Endodermal cell (in vitro differentiated cells): ENCODE data around the gene PNPT1. TPM values are rescaled to one million over a fixed set of nuclear protein-coding genes. Genes with fewer than 3 reads are reported as not detected.

Source experiments
- DNase-seq: peaks from one replicate; pipeline ENCODE4 v3.0.0-alpha.2; 2017
- H3K27ac ChIP-seq: 2 replicates; pipeline ENCODE4 v1.5.1; 2013; ENCODE audit warnings: mild to moderate bottlenecking, low read depth, low read length, moderate library complexity
- H3K27me3 ChIP-seq: 2 replicates; pipeline ENCODE4 v1.6.1; 2013; ENCODE audit warnings: mild to moderate bottlenecking, low read length, moderate library complexity; ENCODE audit not compliant: insufficient read depth, control insufficient read depth, poor library complexity, severe bottlenecking
- H3K36me3 ChIP-seq: 2 replicates; pipeline ENCODE4 v1.7.0; 2013; ENCODE audit warnings: mild to moderate bottlenecking, low read length, moderate library complexity; ENCODE audit not compliant: control insufficient read depth, insufficient read depth
- H3K4me1 ChIP-seq: one replicate; pipeline ENCODE4 v1.7.0; 2013; ENCODE audit warnings: low read length; ENCODE audit not compliant: control insufficient read depth, insufficient read depth
- H3K4me3 ChIP-seq: 2 replicates; pipeline ENCODE4 v1.5.1; 2013; ENCODE audit warnings: mild to moderate bottlenecking, low read length, moderate library complexity
- H3K9ac ChIP-seq: 2 replicates; pipeline ENCODE4 v1.6.1; 2013; ENCODE audit warnings: mild to moderate bottlenecking, low read length, moderate library complexity; ENCODE audit not compliant: poor library complexity, severe bottlenecking; ENCODE audit errors: extremely low read depth
- H3K9me3 ChIP-seq: 2 replicates; pipeline ENCODE4 v1.6.1; 2013; ENCODE audit warnings: mild to moderate bottlenecking, low read length, moderate library complexity; ENCODE audit not compliant: control insufficient read depth
- H3K27ac Mint-ChIP-seq: 2 replicates; pipeline ENCODE4 v1.8.0; 2020; ENCODE audit warnings: mixed read lengths
- H3K27me3 Mint-ChIP-seq: 2 replicates; pipeline ENCODE4 v1.8.0; 2021; ENCODE audit warnings: mild to moderate bottlenecking, mixed read lengths; ENCODE audit not compliant: insufficient read depth
- H3K36me3 Mint-ChIP-seq: 2 replicates; pipeline ENCODE4 v1.8.0; 2020; ENCODE audit warnings: low read depth, mixed read lengths
- H3K4me1 Mint-ChIP-seq: 2 replicates; pipeline ENCODE4 v1.8.0; 2020; ENCODE audit warnings: mixed read lengths
- H3K4me3 Mint-ChIP-seq: 2 replicates; pipeline ENCODE4 v1.8.0; 2020; ENCODE audit warnings: mild to moderate bottlenecking, moderate library complexity, mixed read lengths
- H3K9me3 Mint-ChIP-seq: 2 replicates; pipeline ENCODE4 v1.8.0; 2020; ENCODE audit warnings: mild to moderate bottlenecking, mixed read lengths
- CTCF ChIP-seq: fragments of 200-600 bp; sonication (generic); conservative IDR thresholded peaks from 2 replicates; pipeline ENCODE4 v1.5.0; 2021; ENCODE audit warnings: antibody characterized with exemption, mild to moderate bottlenecking
- WGBS, 2 experiments: methylation state at CpG; one replicate each; pipeline versions ENCODE4 v1.1.5 to v1.1.7; 2013; ENCODE audit warnings: missing lambda C conversion rate in 2 of 2, mixed read lengths in 1 of 2; ENCODE audit not compliant: insufficient coverage in 1 of 2, insufficient read length in 1 of 2; 5-methylcytosine and 5-hydroxymethylcytosine counted together
- total RNA-seq, 2 donors: library from RNA; stranded (reverse); fragmentation: NEBNext Ultra II Directional in 1 of 2; extraction: Animal tissue kit (Norgen Biotek cat#: 25700) in 1 of 2; gene quantifications; 2 replicates in 1 of 2; 3 replicates in 1 of 2; pipeline ENCODE4 v1.2.1, GENCODE V29; 2021

Gene PNPT1
- total RNA-seq, 2 donors from 2014 or later = 42.1 TPM

- Mint-ChIP-seq H3K27ac (no peak overlapping the region), H3K9me3 (no peaks in the 10 kb centered on the region), H3K36me3 (no peaks in the 10 kb centered on the region), H3K4me1 (no peaks in the 10 kb centered on the region), H3K27me3 (no peaks in the 10 kb centered on the region), H3K4me3 (no peak overlapping the region)
- peaks cover 4% of the 10 kb centered on the region for H3K27me3 ChIP-seq
- no peak overlapping the region for H3K27ac ChIP-seq
- TF ChIP-seq CTCF = no peak
- H3K9ac ChIP-seq = no peak overlapping the region
- 75% methylated on average over 1 of the region's 1 CpG; no CpG with 5 or more reads in 1 of the 2 experiments for WGBS, 2 experiments
- no peaks in the 10 kb centered on the region for H3K36me3 ChIP-seq
- H3K4me1 ChIP-seq = no peaks in the 10 kb centered on the region
- no peaks in the 10 kb centered on the region for H3K9me3 ChIP-seq
- no peak overlapping the region for H3K4me3 ChIP-seq
- no peak for DNase-seq
Measured at GRCh38 chr2:55729136-55729685, 35.6 kb upstream of the PNPT1 start.

DNA sequence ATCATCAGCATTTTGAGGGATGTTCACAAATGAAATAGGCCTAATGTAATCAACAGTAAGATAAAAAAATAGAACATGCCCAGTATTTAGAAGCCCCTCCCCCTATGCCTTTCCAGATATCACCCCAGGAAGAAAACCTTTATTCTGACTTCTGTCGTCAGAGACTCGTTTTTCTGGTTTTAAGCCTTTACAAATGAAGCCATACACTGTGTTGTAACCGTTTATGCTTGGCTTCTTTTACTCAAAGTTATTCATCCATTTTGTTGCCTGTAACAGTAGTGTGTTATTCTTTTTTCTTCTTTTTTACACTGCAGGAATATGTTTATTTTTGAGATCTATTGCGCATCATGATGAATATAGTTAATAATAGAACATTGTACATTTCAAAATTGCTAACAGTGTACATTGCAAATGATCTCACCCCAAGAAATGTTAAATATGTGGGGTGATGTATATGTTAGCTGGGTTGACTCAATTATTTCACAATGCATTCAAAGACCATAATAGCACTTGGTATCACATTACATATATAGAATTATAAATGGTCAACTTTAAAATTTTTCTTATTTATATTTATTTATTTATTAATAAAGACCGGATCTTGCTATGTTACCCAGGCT is 28.1 kb upstream of the PNPT1 start:
- Histone ChIP-seq H3K9me3 (no peaks in the 10 kb centered on the region), H3K4me3 (no peak overlapping the region), H3K9ac (no peak overlapping the region), H3K4me1 (no peaks in the 10 kb centered on the region), H3K36me3 (no peaks in the 10 kb centered on the region), H3K27me3 (peaks cover 17% of the 10 kb centered on the region), H3K27ac (no peak overlapping the region)
- no peak overlapping the region for H3K27ac Mint-ChIP-seq
- H3K9me3 Mint-ChIP-seq = no peaks in the 10 kb centered on the region
- H3K4me3 Mint-ChIP-seq = no peak overlapping the region
- no peaks in the 10 kb centered on the region for H3K36me3 Mint-ChIP-seq
- no peaks in the 10 kb centered on the region for H3K27me3 Mint-ChIP-seq
- peaks cover 6% of the 10 kb centered on the region for H3K4me1 Mint-ChIP-seq
- TF ChIP-seq CTCF = no peak
- no peak for DNase-seq
- 91% methylated on average over 3 to 4 of the region's 5 CpGs for WGBS, 2 experiments

- Mint-ChIP-seq H3K9me3 (no peaks in the 10 kb centered on the region), H3K36me3 (no peaks in the 10 kb centered on the region), H3K27me3 (no peaks in the 10 kb centered on the region), H3K4me3 (no peak overlapping the region), H3K4me1 (peaks cover 6% of the 10 kb centered on the region), H3K27ac (no peak overlapping the region)
- 88 to 94% methylated on average over 6 to 11 of the region's 11 CpGs for WGBS, 2 experiments
- H3K4me3 ChIP-seq = no peak overlapping the region
- no peak for DNase-seq
- no peak for TF ChIP-seq CTCF
- H3K9ac ChIP-seq = no peak overlapping the region
- no peaks in the 10 kb centered on the region for H3K36me3 ChIP-seq
- H3K27ac ChIP-seq = no peak overlapping the region
- no peaks in the 10 kb centered on the region for H3K4me1 ChIP-seq
- H3K9me3 ChIP-seq = no peaks in the 10 kb centered on the region
- peaks cover 17% of the 10 kb centered on the region for H3K27me3 ChIP-seq
Measured at GRCh38 chr2:55720417-55720816, 26.8 kb upstream of the PNPT1 start.
